ENCODE results near the gene NRP1. TPM values are rescaled to one million over a fixed set of nuclear protein-coding genes. Genes with fewer than 3 reads are reported as not detected.

Gene NRP1
- total RNA-seq, 4 donors from 2014 or later = 17.7 to 47.0 (median 21.0) TPM

DNA sequence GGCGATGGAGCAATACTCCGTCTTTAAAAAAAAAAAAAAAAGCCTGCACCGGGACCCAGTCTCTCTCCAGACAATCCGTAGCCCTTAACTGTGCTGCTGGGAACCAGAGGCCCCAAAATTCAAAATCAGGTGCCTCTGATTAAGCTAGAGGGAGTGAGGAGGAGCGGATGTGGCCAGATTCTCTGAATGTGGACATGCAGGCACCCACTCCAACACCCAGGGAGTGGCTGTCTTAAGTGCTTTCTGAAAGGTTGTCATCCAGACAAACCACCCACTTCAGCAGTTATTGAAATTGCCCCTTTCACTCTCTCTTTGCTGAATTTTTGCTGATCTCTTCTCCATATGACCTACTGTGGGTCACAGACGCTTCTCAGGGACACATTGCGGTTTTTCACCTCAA lies 14.2 kb downstream of the NRP1 start:
- Histone ChIP-seq H3K9me3 (no peaks in the 10 kb centered on the region), H3K27me3 (no peaks in the 10 kb centered on the region), H3K4me1 (no peaks in the 10 kb centered on the region), H3K36me3 (no peaks in the 10 kb centered on the region), H3K27ac (no peak overlapping the region), H3K4me3 (no peak overlapping the region)
- no peak for DNase-seq
- TF ChIP-seq, protein P1, sequence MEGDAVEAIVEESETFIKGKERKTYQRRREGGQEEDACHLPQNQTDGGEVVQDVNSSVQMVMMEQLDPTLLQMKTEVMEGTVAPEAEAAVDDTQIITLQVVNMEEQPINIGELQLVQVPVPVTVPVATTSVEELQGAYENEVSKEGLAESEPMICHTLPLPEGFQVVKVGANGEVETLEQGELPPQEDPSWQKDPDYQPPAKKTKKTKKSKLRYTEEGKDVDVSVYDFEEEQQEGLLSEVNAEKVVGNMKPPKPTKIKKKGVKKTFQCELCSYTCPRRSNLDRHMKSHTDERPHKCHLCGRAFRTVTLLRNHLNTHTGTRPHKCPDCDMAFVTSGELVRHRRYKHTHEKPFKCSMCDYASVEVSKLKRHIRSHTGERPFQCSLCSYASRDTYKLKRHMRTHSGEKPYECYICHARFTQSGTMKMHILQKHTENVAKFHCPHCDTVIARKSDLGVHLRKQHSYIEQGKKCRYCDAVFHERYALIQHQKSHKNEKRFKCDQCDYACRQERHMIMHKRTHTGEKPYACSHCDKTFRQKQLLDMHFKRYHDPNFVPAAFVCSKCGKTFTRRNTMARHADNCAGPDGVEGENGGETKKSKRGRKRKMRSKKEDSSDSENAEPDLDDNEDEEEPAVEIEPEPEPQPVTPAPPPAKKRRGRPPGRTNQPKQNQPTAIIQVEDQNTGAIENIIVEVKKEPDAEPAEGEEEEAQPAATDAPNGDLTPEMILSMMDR (IDR thresholded peaks at IDR 0.05) = no peak
- no peak for TF ChIP-seq POLR2A (IDR thresholded peaks at IDR 0.05)

DNA sequence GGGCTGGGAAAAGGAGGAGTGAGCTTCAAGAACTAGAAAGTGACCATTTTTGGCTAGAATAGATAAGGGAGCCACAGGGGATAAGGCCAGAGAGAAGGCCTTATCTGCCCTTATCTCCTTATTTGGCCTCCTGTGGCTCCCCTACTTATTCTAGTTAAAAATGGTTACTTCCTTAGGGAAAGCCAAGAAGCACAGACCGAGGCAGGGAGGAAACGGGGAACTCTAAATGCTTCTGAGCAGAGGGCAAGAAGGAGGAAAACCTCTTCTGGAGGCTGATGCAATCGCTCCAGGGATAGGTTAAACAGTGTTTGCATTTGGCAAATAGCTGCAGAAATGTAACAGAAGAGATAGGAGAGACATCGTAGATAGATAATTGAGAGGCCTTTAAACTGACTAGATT lies 18.6 kb downstream of the NRP1 start:
- no peak for DNase-seq
- no peak overlapping the region for H3K27ac ChIP-seq
- H3K4me1 ChIP-seq = no peaks in the 10 kb centered on the region
- H3K27me3 ChIP-seq = no peaks in the 10 kb centered on the region
- no peaks in the 10 kb centered on the region for H3K9me3 ChIP-seq
- H3K36me3 ChIP-seq = no peaks in the 10 kb centered on the region
- TF ChIP-seq, protein P1 (IDR thresholded peaks at IDR 0.05) = no peak
- TF ChIP-seq POLR2A (IDR thresholded peaks at IDR 0.05) = no peak
- H3K4me3 ChIP-seq = no peak overlapping the region

DNA sequence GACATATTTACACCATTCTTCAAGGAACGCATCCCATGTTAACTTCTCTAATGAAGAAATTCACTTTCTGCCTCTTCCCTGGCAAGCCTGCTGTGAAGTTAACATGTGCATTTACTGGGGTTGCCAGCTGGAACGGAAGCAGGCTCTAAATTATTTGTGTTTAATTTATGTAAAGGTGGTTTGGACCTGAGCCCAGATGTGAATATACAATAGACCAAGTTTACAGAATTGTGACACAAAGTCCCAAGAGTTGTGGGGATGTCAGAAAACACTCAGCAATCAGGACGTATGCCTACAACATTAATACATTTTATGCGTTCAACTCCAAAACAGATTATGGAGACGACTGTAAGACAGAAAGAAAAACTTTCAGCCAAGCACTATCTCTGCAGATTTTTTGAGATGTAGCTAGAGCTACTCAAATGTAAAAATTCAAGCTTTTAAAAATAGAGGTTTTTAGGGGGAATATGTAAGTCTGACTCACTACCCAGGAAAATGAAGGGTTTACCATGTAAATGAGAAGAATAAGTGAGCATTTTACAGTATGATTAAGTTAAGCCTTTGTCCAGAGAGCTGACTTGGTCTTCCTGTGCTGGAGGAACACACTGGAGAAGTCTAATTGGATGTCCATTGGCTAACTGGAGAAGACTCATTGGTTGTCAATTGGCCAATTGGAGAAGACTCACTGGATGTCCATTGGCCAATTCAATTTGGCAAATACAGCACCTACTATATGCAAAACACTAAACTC lies 19.5 kb downstream of the NRP1 start:
- H3K27ac ChIP-seq = no peak overlapping the region
- H3K4me3 ChIP-seq = no peak overlapping the region
- no peak for TF ChIP-seq POLR2A (IDR thresholded peaks at IDR 0.05)
- TF ChIP-seq, protein P1 (IDR thresholded peaks at IDR 0.05) = no peak
- DNase-seq = no peak
- H3K36me3 ChIP-seq = no peaks in the 10 kb centered on the region
- no peaks in the 10 kb centered on the region for H3K4me1 ChIP-seq
- no peaks in the 10 kb centered on the region for H3K9me3 ChIP-seq
- H3K27me3 ChIP-seq = no peaks in the 10 kb centered on the region

DNA sequence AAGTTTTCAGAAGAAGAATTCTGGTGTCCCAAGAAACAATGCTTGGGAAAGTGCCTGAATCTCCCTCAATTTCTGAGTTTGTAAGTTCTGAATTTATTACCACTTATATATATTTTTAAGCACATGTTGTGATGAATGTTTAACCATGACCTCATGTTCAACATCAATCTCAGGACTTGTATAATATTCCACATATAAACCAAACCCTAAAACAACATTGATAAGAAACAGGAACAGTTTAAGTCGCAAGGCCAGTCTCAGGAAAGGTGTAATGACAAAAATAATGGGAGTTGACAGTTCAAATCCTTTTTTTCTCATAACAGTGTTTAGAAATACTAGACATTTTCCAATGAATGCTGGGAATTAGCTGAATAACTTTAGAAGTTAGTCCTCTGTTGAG lies 22.8 kb downstream of the NRP1 start:
- no peaks in the 10 kb centered on the region for H3K27me3 ChIP-seq
- no peak for DNase-seq
- no peaks in the 10 kb centered on the region for H3K4me1 ChIP-seq
- TF ChIP-seq, protein P1 (IDR thresholded peaks at IDR 0.05) = no peak
- H3K4me3 ChIP-seq = no peak overlapping the region
- no peak overlapping the region for H3K27ac ChIP-seq
- H3K9me3 ChIP-seq = no peaks in the 10 kb centered on the region
- no peaks in the 10 kb centered on the region for H3K36me3 ChIP-seq

DNA sequence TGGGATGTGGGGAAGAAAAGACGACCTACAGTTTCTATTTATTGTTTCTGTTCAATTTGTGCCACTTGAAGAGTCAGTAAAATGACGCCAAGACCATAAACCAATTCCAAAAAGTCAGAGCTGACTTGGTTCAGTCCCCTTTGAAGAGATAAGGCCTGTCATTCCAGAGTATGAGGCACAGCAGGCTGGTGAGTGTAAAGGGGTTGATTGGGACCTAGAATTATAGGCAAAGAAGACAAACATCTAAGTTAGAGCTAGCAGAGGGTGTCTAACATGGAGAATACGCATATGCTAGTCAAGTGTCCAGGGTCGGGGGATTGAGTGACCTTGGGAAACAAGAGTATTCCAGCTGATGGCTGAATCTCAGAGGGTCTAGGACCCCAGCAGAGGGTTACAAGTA lies 23.6 kb downstream of the NRP1 start:
- H3K36me3 ChIP-seq = no peaks in the 10 kb centered on the region
- H3K27me3 ChIP-seq = no peaks in the 10 kb centered on the region
- TF ChIP-seq POLR2A (IDR thresholded peaks at IDR 0.05) = no peak
- TF ChIP-seq, protein P1 (IDR thresholded peaks at IDR 0.05) = no peak
- DNase-seq = no peak
- H3K4me1 ChIP-seq = no peaks in the 10 kb centered on the region
- H3K4me3 ChIP-seq = no peak overlapping the region
- no peaks in the 10 kb centered on the region for H3K9me3 ChIP-seq
- no peak overlapping the region for H3K27ac ChIP-seq

Data from Peyer's patch (tissue), 4 donors.